ENCODE results near the gene SELENOO. TPM values are rescaled to one million over a fixed set of nuclear protein-coding genes. Genes with fewer than 3 reads are reported as not detected.

Gene SELENOO
- total and polyA plus RNA-seq, 2 of the 13 experiments (the other 11 are each of a cell fraction or from before 2014, with no cell fraction given): 14.4 to 19.0 TPM

GRCh38 chr22:50251477-50252081, 50.8 kb downstream of the SELENOO start (continued):
- no peak for TF ChIP-seq IRF9 (CRISPR knock-in tag; IDR thresholded peaks at IDR 0.05; ENCODE audit: borderline replicate concordance)
- no peak for TF ChIP-seq ZNF558 (CRISPR knock-in tag; IDR thresholded peaks at IDR 0.05; ENCODE audit: borderline replicate concordance)
- TF ChIP-seq HNRNPL (IDR thresholded peaks at IDR 0.05; ENCODE audit: low read depth, low read length): no peak
- TF ChIP-seq, protein P1, sequence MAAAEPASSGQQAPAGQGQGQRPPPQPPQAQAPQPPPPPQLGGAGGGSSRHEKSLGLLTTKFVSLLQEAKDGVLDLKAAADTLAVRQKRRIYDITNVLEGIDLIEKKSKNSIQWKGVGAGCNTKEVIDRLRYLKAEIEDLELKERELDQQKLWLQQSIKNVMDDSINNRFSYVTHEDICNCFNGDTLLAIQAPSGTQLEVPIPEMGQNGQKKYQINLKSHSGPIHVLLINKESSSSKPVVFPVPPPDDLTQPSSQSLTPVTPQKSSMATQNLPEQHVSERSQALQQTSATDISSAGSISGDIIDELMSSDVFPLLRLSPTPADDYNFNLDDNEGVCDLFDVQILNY (CRISPR knock-in tag; conservative IDR thresholded peaks at IDR 0.05): no peak
- TF ChIP-seq ZNF703 (CRISPR knock-in tag; IDR thresholded peaks at IDR 0.05; ENCODE audit: borderline replicate concordance): 0 out of 2 replicates have a peak, but pooled peaks have one; percentile 24
- TF ChIP-seq ZNF543 (CRISPR knock-in tag; IDR thresholded peaks at IDR 0.05): peak; percentile 5; the same call in 1 of the 2 replicates
- TF ChIP-seq ZKSCAN8 (CRISPR knock-in tag; IDR thresholded peaks at IDR 0.05; ENCODE audit: borderline replicate concordance): no peak
- TF ChIP-seq RFXAP (CRISPR knock-in tag; IDR thresholded peaks at IDR 0.05; ENCODE audit: borderline replicate concordance): no peak
- no peak for TF ChIP-seq KDM6A (CRISPR knock-in tag; IDR thresholded peaks at IDR 0.05; ENCODE audit: low read depth)
- TF ChIP-seq POLR2AphosphoS5 (IDR thresholded peaks at IDR 0.05; ENCODE audit: low read depth, low read length): no peak
- TF ChIP-seq DBP (CRISPR knock-in tag; IDR thresholded peaks at IDR 0.05; ENCODE audit: not compliant biosample characterization): no peak
- no peak for TF ChIP-seq SOX13 (IDR thresholded peaks at IDR 0.05)
- TF ChIP-seq SOX13 (CRISPR knock-in tag; conservative IDR thresholded peaks at IDR 0.05 in 1 of 2, IDR thresholded peaks at IDR 0.05 in 1 of 2): 0 out of 4 replicates have a peak, but pooled peaks of 1 of the 2 experiments have one; percentile 3
- TF ChIP-seq, protein P2, sequence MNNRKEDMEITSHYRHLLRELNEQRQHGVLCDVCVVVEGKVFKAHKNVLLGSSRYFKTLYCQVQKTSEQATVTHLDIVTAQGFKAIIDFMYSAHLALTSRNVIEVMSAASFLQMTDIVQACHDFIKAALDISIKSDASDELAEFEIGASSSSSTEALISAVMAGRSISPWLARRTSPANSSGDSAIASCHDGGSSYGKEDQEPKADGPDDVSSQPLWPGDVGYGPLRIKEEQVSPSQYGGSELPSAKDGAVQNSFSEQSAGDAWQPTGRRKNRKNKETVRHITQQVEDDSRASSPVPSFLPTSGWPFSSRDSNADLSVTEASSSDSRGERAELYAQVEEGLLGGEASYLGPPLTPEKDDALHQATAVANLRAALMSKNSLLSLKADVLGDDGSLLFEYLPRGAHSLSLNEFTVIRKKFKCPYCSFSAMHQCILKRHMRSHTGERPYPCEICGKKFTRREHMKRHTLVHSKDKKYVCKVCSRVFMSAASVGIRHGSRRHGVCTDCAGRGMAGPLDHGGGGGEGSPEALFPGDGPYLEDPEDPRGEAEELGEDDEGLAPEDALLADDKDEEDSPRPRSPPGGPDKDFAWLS (CRISPR knock-in tag; IDR thresholded peaks at IDR 0.05; ENCODE audit: borderline replicate concordance): 0 out of 2 replicates have a peak, but pooled peaks have one; percentile 69
- no peak for TF ChIP-seq TBP (CRISPR knock-in tag; IDR thresholded peaks at IDR 0.05)

Data from HepG2 (cell line).